ENCODE measurements around the gene ARHGEF2.
"Not testable (repeated sequence)": the region's sequence is repeated elsewhere in the genome, so short reads cannot be mapped to it uniquely, and the experiment has no call there.

ARHGEF2 gene

DNA sequence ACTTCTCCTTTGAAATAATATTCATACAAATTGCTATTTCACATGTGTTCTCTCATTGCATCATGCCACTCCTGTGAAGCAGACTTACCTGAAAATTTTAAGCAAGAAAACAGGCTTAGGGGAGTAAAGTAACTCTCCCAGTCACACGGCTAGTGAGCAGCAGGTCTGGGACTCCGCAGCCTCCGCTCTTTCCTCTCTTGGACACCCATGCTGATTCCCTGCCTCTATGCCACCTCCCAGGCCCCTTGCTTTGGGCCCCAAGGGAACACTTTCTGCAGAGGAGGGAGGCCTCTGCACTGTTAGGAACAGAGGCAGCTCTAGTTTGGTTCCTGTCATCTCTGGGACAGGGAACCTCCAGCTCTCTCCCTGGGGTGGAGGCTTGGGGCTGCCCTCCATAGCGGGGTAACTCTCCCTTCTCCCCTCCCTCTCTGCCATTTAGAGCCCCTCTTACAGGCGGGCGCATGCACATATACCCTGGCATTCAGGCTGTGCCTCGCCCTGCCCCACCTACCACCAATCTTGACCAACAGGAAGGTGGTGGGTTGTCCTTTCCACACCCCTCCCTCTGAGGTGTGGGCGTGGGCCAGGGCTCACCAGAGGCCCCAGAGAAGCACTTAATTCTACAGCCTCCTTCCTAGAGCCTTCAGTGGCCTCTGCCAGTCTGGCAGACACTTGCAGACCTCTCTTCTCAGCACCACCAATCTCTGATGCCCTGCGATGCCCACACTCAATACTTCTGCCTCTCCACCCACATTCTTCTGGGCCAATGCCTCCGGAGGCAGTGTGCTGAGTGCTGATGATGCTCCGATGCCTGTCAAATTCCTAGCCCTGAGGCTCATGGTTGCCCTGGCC lies 37.1 kb downstream of the ARHGEF2 start, which contains the start of gene RXFP4:
Gene RXFP4 (plus strand): TSS at position 646 of the 852 bp plus-strand sequence. CDS start 72 bp downstream, at position 718.
- DNase-seq, result no peak

DNA sequence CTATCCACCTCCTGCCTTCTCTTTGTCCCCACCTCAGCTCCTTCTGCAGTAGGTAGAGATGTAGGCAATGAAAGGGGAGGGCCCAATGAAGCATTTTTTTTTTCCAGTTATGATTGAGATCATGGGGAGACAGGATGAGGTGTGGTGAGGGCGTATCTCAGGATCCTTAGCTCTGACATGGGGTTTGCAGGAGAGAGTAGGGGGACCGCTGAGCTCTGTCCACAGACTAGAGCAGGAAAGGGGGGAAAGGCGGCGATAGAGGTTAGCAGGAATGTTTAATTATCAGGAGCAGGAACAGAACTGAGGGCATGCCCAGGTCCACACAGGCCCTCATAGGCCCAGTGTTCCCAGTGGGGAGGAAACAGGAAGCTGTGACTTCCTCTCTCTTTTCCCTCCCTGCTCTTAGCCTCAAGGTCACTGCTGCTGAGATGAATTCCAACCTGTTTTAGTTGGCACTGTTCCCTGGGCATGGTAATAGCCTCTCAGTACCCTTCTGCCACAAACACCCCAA lies 37.8 kb downstream of the ARHGEF2 start:
- DNase-seq, result no peak

DNA sequence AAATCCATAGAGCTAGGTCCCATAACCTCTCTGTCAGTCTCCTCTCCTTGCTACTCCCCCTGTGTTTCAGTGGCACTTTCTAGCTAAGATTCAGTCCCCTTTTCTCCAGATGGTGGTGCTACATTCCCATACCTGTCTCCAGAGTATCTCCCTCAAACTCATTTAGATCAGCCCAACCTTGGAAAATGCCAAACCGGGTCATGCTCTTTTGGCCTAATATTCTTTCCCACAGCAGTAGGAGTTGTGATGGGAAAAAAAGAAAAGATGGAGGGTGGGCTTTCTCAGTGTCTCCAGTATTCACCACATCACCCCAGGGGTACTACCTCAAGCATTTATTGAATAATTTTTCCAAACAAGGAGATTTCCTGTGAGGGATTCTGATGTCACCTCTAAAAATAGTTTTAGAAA lies 40.1 kb downstream of the ARHGEF2 start:
- no peak for DNase-seq

DNA sequence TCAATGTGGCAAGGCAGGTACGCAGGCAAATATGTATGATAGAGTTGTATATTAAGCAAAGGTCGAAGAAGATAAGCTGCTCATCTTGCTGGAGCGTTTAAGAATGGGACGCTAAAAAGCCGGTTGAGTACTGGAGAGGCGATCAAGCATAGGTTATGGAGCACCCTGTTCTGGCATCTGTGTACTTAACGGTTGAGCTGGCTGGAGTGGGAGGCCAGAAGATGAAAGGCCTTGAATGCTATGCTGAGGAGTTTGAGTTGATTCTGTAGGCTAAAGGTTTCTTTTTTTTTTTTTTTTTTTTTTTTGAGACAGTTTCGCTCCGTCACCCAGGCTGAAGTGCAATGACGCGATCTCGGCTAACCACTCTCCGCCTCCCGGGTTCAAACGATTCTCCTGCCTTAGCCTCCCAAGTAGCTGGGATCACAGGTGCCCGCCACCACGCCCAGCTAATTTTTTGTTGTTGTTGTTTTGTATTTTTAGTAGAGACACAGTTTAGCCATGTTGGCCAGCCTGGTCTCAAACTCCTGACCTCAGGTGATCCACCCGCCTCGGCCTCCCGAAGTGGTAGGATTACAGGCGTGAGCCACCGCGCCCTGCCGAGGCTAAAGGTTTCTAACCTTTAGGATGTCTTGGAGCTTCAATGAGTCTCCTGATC lies 43.3 kb downstream of the ARHGEF2 start:
- no peak for DNase-seq

DNA sequence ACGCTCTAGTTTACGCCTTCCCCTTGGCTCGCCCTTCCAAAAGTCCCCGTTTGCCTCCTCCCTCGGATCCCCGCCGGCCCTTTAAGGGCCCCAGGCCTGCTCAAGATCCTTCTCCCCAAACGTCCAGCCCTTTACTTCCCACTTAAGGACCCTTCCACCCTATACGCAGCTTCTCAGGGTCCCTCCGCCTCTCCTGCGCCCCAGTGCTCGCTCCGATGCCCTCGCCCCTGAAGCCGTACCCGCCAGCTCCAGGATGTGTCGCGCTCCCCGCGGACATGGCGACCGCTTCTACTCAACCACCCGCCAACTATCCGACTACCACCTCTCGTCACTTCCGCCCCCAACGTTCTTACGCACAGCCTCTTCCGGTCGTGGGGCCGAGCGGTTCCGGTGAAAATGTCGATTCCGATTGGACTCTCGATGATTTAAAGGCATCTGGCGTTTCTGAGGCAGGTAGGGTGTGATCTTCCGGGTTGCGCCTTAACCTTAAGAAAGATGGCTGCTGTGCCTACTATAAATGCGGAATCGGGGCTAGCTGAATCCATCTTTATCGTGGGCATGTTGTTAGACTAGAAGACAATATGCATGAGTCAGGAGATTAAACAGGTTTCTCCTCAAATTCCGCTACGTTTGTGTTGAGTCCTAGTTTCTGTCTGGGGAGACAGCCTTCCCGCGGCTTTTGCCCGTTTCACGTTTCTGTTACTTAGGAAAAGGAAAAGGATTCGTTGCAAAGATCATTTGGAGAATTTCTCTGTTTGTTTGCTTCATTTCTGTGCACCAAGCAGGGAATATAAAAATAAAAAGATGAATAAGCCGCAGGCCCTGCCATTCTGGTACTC lies 44.0 kb downstream of the ARHGEF2 start, which contains the start of gene KHDC4:
Gene KHDC4 (minus strand): TSS at position 317 of the 839 bp plus-strand sequence. CDS start 40 bp downstream, at position 277.
- DNase-seq, result peak; percentile 93

DNA sequence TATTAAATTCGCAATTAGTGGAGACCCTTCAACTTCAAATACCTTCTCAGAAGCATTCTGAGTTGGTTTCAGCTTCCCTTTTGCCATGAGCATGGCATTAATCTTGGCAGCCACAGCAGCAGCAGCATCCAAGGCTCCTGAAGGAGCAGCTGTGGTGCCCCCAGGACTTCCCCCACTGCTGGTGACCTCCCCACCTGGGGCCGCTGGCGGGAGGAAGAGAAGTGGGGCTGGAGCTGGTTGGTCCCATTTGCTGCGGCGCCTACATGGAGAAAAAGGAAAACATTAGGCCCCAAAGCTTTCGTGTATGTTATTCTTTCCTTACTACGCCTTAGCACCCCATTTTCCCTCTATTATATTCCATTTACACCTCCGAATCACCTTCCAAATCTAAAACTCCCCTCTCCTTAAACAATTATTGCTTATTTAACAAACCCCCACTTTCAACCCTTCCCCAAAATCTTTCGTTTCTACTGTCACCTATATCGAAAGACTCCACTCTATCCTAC lies 44.7 kb downstream of the ARHGEF2 start:
- no peak for DNase-seq

DNA sequence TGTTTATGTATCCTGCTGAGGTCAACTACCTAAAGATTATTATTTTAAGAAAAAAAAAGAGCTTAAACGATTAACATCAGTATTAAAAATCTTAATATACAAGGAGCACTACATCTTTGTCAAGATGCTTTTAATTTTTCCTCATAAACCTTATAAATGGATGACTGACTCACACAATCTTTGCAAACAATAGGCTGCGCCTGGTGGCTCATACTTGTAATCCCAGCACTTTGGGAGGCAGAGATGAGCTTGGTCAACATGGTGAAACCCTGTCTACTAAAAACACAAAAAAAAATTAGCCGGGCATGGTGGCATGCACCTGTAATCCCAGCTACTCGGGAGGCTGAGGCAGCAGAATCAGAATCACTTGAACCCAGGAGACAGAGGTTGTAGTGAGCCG lies 45.9 kb downstream of the ARHGEF2 start:
- no peak for DNase-seq

DNA sequence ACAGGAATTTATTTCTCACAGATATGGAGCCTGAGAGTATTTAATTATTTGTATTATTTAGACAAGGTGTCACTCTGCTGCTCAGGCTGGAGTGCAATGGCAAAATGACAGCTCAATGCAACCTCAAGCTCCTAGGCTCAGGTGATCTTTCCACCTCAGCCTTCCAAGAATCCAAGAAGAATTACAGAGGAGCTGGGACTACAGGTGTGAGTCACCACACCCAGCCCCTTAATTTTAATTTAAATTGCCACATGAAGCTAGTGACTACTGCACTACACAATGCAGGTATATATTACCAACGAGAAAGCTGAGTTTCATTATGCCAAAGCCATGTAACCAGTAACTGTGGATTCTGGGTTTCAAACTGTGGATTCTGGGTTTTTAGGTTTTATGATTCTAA lies 46.3 kb downstream of the ARHGEF2 start:
- no peak for DNase-seq

DNA sequence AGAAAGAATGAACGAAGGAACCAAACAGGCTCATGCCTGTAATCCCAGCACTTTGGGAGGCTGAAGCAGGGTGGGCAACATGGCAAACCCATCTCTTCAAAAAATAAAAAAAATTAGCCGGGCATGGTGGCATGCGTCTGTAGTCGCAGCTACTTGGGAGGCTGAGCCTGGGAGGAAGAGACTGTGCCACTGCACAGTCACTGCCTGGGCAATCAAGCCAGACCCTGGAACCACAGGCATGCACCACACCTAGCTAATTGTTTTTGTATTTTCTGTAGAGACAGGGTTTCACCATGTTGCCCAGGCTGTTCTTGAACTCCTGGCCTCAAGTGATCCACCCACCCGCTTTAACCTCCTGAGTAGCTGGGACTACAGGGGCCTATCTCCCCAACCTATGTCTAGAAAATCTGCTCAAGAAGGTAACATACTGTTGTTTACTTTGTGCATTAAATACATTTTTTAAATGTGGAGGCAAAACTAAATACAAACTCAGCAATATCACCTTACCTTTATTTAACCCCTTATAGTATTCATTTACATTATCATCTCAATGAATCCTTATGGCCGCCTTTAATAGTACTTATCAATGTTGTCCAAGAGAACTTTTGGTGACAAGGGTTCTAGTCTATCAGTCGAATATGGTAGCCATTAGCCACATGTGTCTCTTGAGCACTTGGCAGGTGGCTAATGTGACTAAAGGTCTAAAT lies 46.9 kb downstream of the ARHGEF2 start:
- no peak for DNase-seq

DNA sequence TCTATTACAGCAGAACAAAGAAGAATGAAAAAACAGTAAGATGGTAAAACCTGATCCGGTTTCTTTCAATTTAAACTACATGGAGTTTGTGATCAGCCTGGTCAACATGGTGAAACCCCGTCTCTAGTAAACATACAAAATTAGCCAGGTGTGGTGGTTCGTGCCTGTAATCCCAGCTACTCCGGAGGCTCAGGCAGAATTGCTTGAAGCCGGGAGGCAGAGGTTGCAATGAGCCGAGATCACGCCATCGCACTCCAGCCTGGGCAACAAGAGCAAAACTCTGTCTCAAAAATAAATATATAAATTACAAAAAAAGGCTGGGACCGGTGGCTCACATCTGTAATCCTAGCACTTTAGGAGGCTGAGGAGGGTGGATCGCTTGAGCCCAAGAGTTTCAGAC lies 47.6 kb downstream of the ARHGEF2 start:
- DNase-seq, result not testable (repeated sequence)

DNA sequence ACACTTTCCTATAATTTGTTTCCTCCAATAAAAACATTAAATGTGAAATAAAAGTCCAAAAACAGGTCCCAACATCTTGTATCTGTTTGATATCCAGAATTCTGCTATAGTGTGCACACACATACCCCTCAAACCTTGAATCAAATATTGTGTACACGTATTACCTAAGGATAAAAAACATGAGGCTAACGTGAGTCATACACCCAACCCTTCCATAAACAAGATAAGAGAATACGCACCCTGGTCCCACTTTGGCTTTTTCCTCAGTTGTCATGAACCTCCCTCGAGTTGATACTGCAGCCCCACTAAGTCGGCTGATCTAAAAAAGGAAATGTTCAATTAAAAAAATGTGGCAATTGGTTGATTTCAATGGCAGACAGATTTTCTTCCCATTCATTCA lies 49.3 kb downstream of the ARHGEF2 start:
- no peak for DNase-seq

DNA sequence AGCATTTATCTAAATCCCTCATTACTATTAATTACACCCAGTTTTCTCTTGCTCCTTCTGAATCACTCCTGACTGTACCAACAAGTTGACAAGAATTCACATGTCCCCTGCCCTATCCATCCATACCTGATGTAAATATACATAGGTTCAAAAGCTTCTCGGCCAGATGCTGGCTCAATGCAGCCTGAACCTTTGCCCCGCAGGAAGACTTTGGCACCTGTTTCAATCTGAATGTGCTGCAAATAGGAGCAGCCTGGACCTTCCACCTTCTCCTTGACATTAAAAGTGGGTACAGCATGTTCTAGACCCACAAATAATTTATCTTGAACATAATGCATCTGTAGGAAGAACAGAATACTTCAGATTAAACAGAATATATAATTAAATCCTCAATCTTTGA lies 52.8 kb downstream of the ARHGEF2 start:
- no peak for DNase-seq

DNA sequence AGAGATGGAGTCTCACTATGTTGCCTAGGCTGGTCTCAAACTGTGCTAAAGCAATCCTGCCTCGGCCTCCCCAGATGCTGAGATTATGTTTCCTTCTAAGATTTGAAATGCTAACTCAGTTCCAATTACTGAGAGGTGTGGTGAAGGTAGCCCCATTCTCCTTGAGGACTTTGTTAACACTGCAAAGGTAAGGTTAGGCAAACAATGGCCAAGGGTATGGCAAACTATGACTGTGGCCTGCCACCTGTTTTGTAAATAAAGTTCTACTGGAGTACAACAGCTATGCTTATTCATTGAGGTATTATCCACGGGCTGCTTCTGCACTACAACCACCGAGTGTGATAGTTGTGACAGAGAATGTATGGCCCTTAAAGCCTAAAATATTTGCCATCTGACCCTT lies 57.6 kb downstream of the ARHGEF2 start:
- no peak for DNase-seq

DNA sequence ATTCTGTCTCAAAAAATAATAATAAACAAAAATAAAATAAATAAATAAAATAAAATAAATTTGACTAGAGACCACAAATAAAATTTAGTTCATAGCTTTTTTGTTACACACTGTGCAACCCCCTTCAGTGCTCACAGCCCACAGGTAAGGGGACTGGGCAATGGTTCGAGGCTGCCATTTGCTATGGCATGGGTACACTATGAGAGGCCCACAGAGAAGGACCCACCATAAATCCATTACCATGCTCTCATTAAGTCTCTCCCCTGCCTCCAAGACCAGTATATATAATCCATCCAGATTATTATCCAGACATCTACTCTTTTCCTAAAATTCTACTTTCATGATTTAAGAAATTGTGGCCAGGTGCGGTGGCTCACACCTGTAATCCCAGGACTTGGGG lies 58.5 kb downstream of the ARHGEF2 start:
- DNase-seq, result no peak

DNA sequence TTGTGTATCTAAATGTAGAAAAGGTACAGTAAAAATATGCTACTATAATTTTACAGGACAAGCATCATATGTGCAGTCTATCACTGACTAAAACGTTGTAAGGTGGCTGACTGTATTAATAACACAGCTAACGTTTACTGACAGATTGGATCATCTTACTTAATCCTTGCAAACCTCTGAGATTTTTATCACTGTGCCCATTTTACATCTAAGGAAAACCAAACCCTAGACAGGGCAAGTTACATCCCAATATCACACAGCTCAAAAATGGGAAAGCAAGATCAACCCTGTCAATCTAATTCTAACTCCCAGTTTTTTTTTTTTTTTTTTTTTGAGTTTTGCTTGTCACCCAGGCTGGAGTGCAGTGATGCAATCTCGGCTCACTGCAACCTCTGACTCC lies 59.7 kb downstream of the ARHGEF2 start:
- DNase-seq, result no peak

DNA sequence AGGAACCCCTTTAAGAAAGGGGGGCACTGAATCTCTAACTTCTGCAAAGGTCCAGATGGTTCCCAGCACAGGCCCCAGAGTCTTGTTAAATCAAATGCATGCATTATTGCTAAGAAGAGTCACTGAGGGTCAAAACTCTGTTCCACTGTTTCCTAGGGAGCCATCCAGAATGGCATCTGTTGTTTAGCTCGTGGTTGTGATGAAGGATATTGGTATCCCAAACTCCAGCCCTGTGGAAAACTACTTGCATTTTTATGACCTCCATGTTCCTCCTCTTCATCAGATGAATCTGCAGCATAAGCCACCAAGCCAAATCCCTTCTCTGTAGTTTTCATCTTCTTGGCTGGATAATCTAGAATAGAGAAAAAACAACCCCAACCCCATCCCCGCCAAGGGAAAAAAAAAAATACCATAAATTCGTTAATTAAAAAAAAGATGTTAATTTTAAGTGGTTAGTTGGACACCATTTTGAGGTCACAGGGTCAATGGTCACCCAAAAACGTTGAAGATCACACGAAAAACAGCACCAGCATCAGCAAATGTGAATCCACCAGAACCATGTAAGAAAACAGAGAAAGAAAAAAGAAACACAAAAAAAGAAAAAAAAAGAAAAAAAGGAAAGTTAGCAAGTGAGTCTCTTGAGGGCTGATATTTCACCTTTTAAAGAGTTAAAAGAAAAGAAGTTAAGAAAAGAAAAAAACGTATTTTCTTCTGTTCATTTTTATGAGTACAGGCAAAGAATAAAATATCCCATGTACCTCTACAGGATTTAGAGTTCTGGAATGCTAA lies 64.2 kb downstream of the ARHGEF2 start:
- no peak for DNase-seq

DNA sequence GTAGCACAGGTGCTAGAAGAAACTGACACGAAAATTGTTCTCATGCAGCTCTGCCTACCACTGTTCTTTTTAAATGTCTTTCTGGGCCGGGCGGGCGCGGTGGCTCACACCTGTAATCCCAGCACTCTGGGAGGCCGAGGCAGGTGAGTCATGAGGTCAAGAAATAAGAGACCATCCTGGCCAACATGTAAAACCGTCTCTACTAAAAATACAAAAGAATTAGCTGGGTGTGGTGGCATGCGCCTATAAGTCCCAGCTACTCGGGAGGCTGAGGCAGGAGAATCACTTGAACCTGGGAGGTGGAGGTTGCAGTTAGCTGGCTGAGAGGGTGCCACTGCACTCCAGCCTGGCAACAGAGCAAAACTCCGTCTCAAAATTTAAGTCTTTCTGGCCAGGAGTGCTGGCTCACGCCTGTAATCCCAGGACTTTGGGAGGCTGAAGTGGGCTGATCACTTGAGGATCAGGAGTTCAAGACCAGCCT lies 66.3 kb downstream of the ARHGEF2 start:
- DNase-seq, result no peak

DNA sequence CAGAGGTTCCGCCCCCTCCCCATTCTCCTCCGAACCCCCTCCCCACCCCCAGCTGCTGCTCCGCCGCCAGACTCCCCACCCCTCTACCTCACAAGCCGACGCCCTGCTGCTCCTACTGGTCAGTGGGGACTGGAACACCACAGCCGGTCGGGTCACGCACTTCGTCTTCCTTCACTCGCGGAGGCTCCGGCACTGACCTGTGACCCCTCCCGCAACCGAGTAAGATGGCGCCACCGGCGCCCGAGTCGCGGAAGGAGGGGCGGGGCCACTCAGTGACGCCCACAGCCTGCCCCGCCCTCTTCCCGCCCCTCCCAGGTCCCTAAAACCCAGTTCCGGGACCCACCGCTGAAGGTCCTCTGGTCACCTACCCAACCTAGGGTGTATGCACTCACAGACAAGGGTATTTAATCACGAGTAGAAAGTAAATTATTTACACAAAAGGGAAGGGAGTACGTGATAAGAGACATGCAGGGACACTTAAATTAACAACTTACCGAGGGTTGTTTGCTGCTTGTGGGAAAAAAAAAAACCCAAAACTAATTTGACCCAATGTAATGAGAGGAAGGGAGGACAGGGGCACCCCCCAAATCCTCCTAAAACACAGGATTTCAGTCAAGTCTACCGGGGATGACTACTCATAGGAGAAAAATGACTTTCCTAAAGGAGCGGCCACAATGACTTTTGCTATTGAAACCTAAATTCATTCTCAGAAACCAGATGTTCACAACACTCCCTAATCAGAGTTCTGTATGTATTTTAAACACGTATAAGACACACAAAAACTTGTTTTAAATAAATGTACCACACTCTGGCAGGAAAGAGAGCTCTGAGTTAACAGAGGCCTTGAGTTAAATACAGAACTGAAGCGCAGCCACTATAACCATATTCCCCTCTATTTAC lies 66.9 kb downstream of the ARHGEF2 start, which contains the start of gene RIT1:
Gene RIT1 (minus strand): TSS at position 194 of the 900 bp plus-strand sequence. CDS start 588 bp downstream, outside the sequence.
- DNase-seq, result peak; percentile 86

DNA sequence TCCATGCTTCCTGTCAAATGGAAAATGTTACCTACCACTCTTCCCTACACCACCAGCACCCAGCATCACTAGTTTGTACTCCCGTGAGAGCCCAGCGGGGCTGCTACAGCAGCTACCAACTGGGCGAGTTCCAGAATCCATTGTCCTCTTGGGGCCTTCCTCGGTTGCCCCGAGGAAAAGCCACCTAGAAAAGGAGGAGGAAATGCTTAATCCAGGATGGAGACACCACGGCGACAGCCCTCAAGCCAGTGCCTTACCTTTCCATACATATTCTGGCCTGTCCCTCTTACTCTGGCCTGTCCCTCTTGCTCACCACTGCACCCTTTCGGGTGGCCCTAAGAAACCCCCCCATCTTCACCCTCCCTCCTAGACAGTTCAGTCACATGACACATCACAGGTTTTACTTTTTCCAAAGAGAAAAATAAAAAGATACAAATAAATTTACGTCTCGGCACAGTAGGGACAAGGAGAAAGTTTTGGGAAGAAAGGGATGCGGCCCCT lies 67.7 kb downstream of the ARHGEF2 start:
- DNase-seq, result no peak

DNA sequence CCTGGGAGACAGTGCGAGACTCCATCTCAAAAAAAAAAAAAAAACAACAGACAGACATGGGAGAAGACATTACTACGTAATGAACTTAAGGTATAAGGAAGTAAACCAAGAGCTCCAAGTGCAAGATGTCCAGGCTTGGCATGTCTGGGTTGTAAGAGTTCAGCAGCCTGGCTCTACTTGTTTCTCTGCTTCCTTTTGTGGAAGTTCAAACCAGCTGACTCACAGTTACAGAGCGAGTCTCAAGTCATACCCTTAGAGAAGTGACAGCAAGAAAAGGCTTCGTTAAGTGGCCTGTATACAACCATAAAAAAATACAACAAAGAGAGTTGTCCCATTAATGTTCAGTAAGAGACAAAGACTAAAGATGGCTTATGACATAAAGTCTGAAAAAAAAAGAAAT lies 68.5 kb downstream of the ARHGEF2 start:
- DNase-seq, result no peak
